ENCODE results near the gene ADARB2. TPM values are rescaled to one million over a fixed set of nuclear protein-coding genes. Genes with fewer than 3 reads are reported as not detected.

ADARB2 gene
- total RNA-seq, 1 donor from 2014 or later, result 0.08 TPM

DNA sequence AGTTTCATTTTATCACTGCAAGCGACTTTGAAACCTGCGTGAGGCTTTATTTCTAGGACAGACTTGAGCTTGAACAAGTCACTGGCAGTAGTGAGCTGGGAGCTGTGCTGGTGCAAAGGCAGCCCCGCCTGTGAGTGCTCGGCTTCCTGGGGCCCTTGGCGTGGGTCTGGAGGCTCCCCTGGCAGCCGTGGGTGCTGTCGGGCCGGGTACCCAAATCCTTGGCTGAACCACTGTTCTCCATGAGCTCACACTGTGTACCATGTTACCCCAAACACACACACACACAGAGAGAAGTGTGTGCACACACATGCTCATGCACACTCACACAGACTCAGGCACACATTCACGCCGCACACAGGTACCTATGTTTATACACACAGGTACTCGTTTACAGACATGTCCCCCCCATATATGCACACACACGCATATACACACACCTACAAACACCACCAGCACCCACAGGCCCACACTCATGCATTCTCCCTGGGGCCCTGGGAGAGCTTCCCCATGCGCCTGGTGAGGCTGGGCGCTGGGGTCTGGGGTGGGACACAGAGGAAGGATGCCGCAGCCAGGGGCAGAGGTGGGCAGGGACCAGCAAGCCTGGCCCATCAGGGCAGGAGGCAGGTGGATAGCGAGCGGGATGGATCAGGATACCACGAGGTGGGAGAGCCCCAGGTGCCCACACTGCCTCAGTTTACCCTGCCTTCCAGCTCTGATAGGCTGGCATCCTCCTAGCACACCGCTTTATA lies 158.8 kb downstream of the ADARB2 start:
- Histone ChIP-seq H3K27me3 (ENCODE audit: control insufficient read depth, insufficient read depth, low read length) (no peaks in the 10 kb centered on the region), H3K4me3 (ENCODE audit: low read depth, low read length) (no peak overlapping the region), H3K36me3 (ENCODE audit: control insufficient read depth, insufficient read depth, low read length) (no peaks in the 10 kb centered on the region)
- DNase-seq (ENCODE audit: low read depth), result no peak
- TF ChIP-seq, protein P1, sequence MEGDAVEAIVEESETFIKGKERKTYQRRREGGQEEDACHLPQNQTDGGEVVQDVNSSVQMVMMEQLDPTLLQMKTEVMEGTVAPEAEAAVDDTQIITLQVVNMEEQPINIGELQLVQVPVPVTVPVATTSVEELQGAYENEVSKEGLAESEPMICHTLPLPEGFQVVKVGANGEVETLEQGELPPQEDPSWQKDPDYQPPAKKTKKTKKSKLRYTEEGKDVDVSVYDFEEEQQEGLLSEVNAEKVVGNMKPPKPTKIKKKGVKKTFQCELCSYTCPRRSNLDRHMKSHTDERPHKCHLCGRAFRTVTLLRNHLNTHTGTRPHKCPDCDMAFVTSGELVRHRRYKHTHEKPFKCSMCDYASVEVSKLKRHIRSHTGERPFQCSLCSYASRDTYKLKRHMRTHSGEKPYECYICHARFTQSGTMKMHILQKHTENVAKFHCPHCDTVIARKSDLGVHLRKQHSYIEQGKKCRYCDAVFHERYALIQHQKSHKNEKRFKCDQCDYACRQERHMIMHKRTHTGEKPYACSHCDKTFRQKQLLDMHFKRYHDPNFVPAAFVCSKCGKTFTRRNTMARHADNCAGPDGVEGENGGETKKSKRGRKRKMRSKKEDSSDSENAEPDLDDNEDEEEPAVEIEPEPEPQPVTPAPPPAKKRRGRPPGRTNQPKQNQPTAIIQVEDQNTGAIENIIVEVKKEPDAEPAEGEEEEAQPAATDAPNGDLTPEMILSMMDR (IDR thresholded peaks at IDR 0.05; ENCODE audit: insufficient read depth, low read length, poor library complexity, severe bottlenecking), result no peak

DNA sequence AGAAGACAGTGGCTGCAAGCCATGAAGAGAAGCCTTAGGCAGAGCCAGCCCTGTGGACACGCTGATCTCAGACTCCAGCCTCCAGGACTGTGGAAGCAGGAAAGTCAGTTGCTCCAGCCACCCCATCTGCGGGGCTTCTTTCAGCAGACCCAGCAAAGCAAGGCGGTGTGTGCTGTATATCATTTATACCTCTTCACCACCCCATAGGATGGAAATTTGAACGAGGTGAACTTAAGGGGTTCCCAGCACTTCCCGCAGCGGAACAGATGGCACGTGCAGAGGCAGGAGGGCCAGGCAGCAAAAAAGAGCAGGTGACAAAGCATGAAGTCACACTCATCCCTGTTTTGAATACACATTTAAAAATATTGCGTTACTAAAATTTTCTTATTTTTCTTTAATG lies 159.4 kb downstream of the ADARB2 start:
- Histone ChIP-seq H3K36me3 (ENCODE audit: control insufficient read depth, insufficient read depth, low read length) (no peaks in the 10 kb centered on the region), H3K27me3 (ENCODE audit: control insufficient read depth, insufficient read depth, low read length) (no peaks in the 10 kb centered on the region), H3K4me3 (ENCODE audit: low read depth, low read length) (no peak overlapping the region)
- no peak for DNase-seq (ENCODE audit: low read depth)
- TF ChIP-seq, protein P1 (IDR thresholded peaks at IDR 0.05; ENCODE audit: insufficient read depth, low read length, poor library complexity, severe bottlenecking), result no peak

DNA sequence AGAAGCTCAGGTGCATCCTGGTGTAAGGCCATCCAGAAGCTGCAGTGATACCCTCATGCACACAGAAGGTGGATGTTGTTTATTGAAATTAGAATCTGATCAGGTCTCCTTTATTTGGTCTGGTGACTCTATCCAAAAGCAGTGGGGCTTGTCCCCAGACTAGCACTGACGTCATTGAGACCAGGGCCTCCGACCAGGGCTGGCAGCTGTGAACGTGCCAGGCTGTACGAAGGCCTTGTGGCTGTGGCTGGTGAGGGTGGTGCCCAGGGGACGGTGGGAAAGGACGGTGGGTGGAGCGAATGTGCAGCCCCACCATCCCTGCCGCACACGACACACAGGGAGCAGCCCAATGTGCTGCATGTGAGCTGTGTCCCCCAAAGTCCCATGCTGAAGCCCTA lies 160.0 kb downstream of the ADARB2 start:
- Histone ChIP-seq H3K4me3 (ENCODE audit: low read depth, low read length) (no peak overlapping the region), H3K36me3 (ENCODE audit: control insufficient read depth, insufficient read depth, low read length) (no peaks in the 10 kb centered on the region), H3K27me3 (ENCODE audit: control insufficient read depth, insufficient read depth, low read length) (no peaks in the 10 kb centered on the region)
- DNase-seq (ENCODE audit: low read depth), result no peak
- TF ChIP-seq, protein P1 (IDR thresholded peaks at IDR 0.05; ENCODE audit: insufficient read depth, low read length, poor library complexity, severe bottlenecking), result no peak

DNA sequence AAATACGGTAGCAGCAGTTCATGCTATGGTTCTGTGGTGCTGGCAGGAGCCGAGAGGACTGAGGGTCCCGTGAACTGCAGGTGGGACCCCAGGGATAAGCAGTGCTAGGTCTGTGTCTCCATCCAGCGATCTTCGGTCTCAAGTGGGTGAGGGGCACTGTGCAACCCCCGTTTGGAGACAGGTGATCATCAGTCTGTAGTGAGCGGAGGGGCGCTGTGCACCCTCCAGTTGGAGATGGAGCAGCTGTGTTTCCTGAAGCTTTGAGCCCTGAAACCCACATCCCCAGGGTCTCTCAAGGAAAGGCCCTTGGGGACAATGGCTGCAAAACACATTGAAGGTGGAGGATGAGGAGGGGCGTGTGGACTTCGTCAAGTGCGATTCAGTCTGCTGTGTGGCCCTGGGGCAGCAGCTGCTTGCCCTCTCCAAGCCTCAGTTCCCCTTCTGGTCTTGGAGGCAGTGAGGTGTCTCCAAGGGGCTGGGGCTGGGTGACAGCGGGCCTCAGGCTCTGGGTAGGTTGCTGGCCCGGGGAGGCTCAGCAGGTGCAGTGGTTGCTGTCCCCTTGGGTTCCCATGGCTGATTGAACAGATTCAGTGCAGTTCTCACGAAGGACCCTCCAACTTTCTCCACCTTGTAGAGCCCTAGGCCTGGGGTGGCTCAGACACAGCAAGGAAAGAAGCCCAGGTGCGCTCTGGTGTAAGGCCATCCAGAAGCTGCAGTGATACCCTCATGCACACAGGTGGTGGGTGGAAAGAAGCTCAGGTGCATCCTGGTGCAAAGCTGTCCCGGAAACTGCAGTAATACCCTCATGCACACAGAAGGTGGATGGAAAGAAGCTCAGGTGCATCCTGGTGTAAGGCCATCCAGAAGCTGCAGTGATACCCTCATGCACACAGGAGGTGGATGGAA lies 160.6 kb downstream of the ADARB2 start:
- DNase-seq (ENCODE audit: low read depth), result no peak
- no peaks in the 10 kb centered on the region for H3K36me3 ChIP-seq (ENCODE audit: control insufficient read depth, insufficient read depth, low read length)
- TF ChIP-seq, protein P1 (IDR thresholded peaks at IDR 0.05; ENCODE audit: insufficient read depth, low read length, poor library complexity, severe bottlenecking), result no peak

DNA sequence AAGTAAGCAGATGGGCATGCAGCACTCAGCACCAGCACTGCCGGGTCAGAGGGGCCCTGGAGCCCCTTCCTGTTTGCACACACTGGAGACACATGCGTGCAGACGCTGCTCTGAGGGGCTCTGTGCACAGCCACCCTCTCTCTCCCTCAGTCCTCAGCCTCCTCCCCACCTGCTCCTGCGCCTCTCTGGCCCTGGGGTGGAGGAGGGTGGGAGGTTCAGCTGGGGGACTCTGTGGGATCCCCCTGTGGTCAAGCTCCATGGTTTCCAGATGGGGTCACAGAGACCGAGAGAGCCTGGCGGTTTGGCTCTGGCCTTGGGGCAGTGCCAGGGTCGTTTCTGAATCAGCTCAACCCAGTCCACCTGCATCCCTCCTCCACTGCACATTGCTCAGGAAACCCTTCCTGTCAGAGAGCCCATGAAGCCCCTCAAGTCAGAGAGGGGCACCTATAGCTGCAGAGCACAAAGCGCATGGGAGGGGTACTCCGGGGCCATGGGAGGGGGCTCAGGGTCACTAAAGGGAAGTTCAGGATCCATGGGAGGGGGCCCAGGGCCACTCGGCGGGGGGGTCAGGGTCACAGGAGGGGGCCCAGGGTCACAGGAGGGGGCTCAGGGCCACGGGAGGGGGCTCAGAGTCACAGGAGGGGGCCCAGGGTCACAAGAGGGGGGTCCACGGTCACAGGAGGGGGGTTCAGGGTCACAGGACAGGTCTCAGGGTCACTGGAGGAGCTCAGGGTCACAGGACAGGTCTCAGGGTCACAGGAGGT lies 161.7 kb downstream of the ADARB2 start:
- Histone ChIP-seq H3K36me3 (ENCODE audit: control insufficient read depth, insufficient read depth, low read length) (no peaks in the 10 kb centered on the region), H3K4me3 (ENCODE audit: low read depth, low read length) (no peak overlapping the region), H3K27me3 (ENCODE audit: control insufficient read depth, insufficient read depth, low read length) (no peaks in the 10 kb centered on the region)
- no peak for DNase-seq (ENCODE audit: low read depth)
- TF ChIP-seq, protein P1 (IDR thresholded peaks at IDR 0.05; ENCODE audit: insufficient read depth, low read length, poor library complexity, severe bottlenecking), result no peak

More for the DNA sequence above, 160.6 kb downstream of the ADARB2 start:
- no peaks in the 10 kb centered on the region for H3K27me3 ChIP-seq (ENCODE audit: control insufficient read depth, insufficient read depth, low read length)
- no peak overlapping the region for H3K4me3 ChIP-seq (ENCODE audit: low read depth, low read length)

Measured in kidney epithelial cell (primary cell).